Kidney glomerular epithelial cell (primary cell): ENCODE data around the gene FAM193A.
A peak's percentile ranks its signal among the peaks of the same experiment; 100 is the strongest.
"Not testable (repeated sequence)": the region's sequence is repeated elsewhere in the genome, so short reads cannot be mapped to it uniquely, and the experiment has no call there.

Experiments
- DNase-seq: peaks from one replicate; lab custom pipeline; 2025; lab: John Stamatoyannopoulos, UW

FAM193A gene

GRCh38 chr4:2516635-2517034 is 19.8 kb upstream of the FAM193A start:
- no peak for DNase-seq

GRCh38 chr4:2526559-2526958 is 9.9 kb upstream of the FAM193A start:
- DNase-seq, result no peak

DNA sequence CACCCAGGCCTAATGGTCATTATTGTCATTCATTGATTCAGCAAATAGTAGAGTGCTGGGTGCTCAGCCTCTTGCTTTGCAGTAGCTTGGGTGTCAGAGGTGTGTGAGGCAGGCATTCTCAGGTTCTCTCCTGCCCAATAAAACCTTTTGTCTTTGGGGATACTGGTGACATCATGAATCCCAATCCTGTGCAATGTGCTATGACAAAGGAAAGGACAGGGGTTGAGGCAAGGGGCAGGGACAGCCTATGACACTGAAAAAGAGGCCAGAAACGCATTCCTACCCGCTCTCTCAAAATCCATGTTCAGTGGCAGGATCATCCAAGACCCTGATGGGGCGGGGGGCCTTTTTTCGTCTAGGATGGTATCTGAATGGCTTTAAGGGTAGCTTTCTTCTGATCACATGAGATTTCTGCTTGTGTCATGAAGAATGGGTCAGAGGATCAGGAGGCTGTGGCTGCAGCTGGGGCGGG is 1.5 kb upstream of the FAM193A start:
- DNase-seq, result no peak

GRCh38 chr4:2535376-2536192 is 863 bp upstream of the FAM193A start:
- no peak for DNase-seq

DNA sequence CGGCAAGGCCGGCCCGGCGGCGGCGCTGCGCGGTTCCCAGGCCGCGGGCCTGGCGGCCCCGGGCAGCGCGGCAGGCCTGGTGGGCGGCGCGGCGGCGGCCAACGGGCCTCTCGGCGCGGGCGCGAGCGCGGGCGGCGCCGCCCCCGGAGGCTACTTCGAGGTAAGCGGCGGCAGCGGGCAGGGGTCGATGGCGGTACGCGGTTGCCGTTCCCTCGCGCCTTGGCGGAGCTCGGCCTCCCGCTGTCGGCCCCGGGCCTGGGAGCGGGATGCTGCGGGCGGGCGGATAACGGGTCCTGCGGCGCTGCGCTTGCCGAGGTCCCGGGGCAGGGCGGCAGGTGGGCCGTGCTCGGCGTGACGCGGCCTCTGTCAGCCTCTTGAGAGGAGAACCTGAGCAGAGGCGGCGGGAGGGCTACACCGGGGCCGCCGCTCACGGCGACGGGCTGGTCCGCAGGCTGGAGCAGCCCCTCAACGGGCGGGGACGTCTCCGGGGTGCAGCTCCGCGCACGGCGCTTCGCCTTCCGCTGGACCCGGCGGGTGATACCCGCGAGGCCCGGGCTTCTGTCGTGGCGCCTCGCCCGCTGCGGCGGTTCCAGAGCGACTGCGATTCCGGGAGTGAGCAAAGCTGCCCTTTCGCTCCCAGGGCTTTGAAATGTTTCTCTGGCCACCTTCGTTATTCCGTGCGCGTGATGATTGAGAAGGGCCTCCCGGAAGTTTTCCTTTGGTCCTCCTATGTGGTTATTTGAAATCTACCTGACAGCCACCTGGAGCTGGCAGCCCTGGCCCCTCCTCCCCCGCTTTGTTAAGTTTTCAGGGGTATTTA is 774 bp downstream of the FAM193A start:
- DNase-seq, result peak; percentile 6

DNA sequence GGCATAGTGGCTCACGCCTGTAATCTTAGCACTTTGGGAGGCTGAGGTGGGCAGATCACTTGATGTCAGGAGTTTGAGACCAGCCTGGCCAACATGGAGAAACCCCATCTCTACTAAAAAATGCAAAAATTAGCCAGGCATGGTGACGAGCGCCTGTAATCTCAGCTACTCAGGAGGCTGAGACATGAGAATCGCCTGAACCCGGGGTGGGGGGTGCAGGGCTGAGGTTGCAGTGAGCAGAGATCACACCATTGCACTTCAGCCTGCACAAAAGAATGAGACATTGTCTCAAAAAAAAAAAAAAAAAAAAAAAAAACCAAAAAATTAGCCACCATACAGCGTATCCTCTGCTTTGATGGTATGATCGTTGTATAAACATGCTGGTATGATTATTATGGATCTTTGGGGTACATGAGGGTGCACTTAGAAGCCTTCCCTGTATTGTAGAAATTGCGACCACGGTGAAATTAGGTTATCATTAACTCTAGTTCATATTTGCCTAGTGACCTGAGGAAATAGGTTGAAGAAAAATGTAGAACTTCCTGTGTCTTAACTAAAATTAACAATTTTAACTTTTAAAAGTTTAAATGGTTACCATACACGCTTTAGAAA is 7.2 kb downstream of the FAM193A start:
- not testable (repeated sequence) for DNase-seq

DNA sequence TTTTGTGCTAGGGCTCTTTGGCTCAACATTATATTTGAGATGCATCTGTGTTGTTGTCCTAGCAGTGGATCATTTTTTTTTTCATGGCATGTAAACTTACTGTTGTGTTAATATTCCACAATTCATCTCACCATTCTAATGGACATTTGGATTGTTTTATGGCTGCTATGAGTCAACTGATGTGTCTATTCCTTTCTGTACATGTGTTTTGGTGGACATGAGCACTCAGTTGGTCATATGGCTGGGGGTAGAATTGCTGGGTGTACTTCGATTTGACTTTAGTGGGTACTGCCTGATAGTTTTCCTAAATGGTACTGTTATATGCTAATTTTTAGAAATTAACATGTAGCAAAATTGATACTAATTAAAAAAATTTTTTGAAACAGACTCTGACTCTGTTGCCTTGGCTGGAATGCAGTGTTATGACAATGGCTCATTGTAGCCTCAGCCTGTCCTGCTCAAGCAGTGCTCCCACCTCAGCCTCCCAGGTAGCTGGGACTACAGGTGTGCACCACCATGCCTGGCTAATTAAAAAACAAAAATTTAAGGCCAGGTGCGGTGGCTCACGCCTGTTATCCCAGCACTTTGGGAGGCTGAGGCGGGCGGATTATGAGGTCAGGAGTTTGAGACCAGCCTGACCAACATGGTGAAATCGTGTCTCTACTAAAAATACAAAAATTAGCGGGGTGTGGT is 9.0 kb downstream of the FAM193A start:
- no peak for DNase-seq

GRCh38 chr4:2546286-2546823 is 9.9 kb downstream of the FAM193A start:
- no peak for DNase-seq

DNA sequence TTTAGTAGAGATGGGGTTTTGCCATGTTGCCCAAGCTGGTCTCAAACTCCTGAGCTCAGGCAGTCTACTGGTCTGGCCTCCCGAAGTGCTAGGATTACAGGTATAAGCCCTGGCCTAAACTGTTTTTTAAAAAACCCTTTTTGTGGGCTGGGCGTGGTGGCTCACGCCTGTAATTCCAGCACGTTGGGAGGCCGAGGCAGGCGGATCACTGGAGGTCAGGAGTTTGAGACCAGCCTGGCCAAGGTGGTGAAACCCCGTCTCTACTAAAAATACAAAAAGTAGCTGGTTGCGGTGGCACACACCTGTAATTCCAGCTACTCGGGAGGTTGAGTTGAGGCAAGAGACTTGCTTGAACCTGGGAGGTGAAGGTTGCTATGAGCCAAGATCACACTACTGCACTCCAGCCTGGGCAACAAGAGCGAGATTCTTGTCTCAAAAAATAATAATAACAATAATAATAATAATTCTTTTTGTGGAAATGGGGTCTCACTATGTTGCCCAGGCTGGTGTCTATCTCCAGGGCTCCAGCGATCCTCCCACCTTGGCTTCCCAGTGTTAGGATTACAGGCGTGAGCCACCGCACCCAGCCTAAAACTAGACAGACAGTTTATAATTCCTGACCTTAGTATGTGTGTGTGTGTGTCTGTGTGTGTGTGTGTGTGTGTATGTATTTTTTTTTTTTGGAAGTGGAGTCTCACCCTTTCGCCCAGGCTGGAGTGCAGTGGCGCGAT is 10.7 kb downstream of the FAM193A start:
- not testable (repeated sequence) for DNase-seq

DNA sequence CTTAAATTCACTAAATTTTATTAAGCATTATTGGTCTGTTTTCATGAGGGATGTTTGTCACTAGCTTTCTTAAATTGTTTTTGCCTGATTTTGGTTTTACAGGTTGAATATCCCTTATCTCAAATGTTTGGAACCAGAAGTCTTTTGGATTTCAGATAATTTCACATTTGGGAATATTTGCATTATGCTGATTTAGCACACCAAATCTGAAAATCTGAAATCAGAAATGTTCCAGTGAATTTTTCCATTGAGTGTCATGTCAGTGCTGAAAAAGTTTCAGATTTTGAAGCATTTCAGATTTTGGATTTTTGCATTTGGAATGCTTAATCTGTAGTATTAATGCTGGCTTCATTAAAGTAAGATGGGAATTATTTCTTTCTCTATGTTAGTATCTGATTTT is 14.7 kb downstream of the FAM193A start:
- no peak for DNase-seq

GRCh38 chr4:2552806-2553205 is 16.4 kb downstream of the FAM193A start:
- DNase-seq, result no peak

DNA sequence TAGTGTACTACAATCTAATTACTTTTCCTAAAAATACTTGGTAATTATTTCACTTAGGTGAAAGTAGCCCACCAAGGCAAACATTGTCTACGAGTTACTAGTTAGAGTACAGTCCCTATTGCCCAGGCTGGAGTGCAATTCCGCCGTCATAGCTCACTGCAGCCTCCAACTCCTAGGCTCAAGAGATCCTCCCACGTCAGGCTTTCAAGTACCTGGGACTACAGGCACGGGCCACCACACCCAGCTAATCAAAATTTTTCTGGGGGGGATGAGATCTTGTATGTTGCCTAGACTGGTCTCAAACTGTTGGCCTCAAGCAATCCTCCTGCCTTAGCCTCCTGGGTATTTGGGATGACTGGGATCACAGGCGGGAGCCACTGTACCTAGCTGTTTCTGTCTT is 21.9 kb downstream of the FAM193A start:
- no peak for DNase-seq

DNA sequence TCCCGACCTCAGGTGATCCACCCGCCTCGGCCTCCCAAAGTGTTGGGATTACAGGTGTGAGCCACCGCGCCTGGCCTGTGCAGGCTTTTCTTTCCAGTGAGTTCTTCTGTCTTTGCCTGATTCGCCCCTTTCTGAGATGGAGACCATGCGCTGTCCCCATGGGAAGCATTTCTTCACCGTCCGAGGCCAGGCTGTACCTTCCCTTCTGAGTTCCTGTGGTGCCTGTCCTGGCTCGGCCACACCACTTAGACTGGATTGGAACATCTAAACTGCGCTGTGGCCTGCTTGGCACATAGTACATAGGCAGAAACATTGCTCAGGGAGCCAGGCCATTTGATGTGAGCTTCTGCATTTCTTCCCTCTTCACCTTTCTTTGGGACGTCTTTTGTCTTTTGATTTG is 23.7 kb downstream of the FAM193A start:
- no peak for DNase-seq

DNA sequence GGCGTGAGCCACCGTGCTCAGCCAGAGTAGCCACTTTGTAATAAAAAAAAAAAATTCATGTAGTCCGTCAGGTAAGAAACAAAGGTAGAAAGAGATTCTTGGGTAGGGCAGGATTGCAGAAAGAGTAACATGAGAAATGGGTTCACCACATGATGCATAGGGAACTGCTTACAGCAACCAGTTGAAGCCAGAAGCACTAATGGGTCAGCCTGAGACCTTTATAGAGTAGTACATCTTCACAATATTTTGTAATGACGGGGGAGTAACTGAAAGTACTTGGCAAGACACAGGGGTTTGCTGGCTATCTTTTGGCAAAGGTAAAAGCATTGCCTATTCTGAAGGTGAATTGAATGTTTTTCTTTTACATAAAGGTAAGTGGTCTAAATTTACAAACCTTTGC is 29.1 kb downstream of the FAM193A start:
- DNase-seq, result no peak

GRCh38 chr4:2570036-2570435 is 33.6 kb downstream of the FAM193A start:
- DNase-seq, result no peak

- DNase-seq, result no peak
Observed at GRCh38 chr4:2570551-2571222, 34.2 kb downstream of the FAM193A start.

GRCh38 chr4:2572076-2572475 is 35.6 kb downstream of the FAM193A start:
- DNase-seq, result no peak

DNA sequence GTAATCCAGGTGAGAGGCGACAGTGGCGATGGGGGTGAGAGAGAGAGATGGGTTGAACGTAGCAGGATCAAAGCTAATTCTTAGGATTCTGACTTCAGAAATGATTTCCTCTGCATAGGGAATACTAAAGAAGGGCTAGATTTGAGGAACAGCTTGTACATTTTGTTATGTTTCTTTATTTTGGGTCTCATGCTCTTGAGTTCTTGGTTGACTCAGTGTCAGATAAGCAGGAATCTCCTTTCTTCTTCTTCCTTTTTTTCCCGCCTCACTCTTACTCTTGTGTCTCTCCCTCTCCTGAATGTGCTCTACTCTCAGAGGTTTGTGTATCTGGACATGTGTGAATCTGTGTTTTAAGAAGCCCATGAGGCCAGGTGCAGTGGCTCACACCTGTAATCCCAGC is 36.4 kb downstream of the FAM193A start:
- no peak for DNase-seq

GRCh38 chr4:2574009-2574408 is 37.6 kb downstream of the FAM193A start:
- no peak for DNase-seq

DNA sequence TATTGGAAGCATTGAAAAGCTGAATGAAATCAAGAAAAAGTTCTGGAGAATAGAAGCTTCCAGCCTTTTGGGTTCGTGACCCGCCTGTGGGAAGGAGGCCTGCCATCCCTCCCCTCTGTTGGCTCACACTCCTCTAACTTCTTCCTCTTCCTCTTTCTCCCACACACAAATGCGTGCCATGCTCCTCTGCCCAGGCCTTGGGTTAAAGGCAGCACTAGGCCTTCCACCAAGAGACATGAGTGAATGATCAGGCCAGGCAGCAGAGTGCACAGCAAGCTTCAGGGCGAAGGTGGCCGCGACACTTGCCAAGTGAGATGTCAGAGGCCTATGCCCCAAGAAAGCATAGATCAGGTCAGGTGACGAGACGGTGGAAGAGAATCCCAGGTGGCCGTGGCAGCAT is 38.4 kb downstream of the FAM193A start:
- DNase-seq, result no peak

DNA sequence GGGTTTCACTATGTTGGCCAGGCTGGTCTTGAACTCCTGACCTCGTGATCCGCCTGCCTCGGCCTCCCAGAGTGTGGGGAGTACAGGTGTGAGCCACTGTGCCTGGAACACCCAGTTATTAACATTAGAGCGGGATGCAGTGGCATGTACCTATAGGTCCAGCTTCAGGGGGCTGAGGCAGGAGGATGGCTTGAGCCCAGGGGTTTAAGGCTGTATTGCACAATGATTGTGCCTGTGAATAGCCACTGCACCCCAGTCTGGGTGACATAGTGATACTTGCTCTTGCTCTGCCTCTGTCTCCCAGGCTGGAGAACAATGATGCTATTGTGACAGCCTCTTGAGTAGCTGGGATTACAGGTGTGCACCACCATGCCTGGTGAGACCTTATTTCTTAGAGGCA is 39.8 kb downstream of the FAM193A start:
- DNase-seq, result no peak
